SIG-M5 (cell line): ENCODE measurements around the gene UBQLN2.
A peak's percentile ranks its signal among the peaks of the same experiment; 100 is the strongest.
"Not testable (repeated sequence)": the region's sequence is repeated elsewhere in the genome, so short reads cannot be mapped to it uniquely, and the experiment has no call there.

Experiments
- DNase-seq: peaks from one replicate; lab custom pipeline; 2025; lab: John Stamatoyannopoulos, UW

The UBQLN2 gene

GRCh38 chrX:56563231-56564161, at the start of gene UBQLN2:
Gene UBQLN2, plus strand, starts transcription at chrX:56563627. Its CDS starts 247 bp downstream, at chrX:56563874.
- DNase-seq = peak; percentile 7

GRCh38 chrX:56519642-56520041, 43.8 kb upstream of the UBQLN2 start:
- DNase-seq = no peak

GRCh38 chrX:56529482-56530007, 33.9 kb upstream of the UBQLN2 start:
- not testable (repeated sequence) for DNase-seq

DNA sequence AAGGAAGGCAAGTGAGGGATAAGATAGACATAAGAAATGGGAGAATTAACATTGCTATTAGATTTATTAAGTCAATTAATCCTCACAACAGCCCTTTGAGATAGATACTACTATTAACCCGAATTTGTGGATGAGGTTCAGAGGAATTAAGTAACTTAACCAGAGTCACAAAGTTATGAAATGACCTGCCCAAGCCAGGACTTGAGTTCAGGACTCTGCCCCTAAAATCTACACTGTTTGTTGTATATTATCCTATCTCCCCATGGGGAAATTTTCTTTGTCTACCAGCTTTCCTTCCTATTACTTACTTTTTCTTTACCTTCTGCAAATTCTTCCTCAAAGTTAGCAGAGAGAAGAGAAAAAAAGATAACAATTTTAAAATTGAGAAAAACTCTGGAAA, 33.4 kb upstream of the UBQLN2 start:
- DNase-seq = no peak

DNA sequence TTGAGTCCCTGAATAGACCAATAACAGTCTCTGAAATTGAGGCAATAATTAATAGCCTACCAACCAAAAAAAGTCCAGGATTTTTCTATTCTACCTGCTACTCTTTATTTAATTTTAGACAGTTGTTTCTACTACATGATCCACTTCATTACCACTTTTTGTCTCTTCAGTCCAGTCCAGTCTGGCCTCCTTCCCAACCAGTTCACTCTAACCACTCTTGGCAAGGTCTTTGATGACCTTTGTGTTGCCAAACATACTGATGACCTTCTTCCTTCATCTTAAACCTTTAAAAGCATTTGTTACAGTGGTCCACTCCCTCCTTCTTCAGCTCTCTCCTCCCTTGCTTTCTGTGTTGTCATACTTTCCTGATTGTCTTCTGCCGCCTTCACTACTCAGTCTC, 12.8 kb upstream of the UBQLN2 start:
- no peak for DNase-seq

- DNase-seq = no peak
These were observed 8.6 kb upstream of the UBQLN2 start for GRCh38 chrX:56554870-56555269.

DNA sequence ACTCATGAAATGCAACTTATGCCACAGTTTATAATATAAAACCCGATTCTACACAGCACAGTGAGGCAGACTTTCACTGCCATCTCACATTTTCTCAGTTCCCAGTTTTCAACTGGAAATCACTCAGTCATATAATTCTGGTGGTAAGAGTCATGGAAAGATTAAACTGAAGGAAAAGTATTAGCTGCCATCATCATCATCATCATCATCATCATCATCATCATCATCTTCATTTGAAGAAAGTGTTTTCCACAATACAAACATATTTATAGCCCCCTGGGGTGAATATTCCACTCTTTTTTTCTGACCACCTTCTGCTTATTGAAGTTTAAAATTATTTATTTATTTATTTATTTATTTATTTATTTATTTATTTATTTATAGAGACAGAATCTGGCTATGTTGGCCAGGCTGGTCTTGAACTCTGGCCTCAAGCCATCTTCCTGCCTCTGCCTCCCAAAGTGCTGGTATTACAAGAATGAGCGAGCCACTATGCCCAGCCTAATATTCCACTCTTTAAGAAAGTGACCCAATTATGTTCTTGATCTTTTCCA, 6.0 kb upstream of the UBQLN2 start:
- no peak for DNase-seq

DNA sequence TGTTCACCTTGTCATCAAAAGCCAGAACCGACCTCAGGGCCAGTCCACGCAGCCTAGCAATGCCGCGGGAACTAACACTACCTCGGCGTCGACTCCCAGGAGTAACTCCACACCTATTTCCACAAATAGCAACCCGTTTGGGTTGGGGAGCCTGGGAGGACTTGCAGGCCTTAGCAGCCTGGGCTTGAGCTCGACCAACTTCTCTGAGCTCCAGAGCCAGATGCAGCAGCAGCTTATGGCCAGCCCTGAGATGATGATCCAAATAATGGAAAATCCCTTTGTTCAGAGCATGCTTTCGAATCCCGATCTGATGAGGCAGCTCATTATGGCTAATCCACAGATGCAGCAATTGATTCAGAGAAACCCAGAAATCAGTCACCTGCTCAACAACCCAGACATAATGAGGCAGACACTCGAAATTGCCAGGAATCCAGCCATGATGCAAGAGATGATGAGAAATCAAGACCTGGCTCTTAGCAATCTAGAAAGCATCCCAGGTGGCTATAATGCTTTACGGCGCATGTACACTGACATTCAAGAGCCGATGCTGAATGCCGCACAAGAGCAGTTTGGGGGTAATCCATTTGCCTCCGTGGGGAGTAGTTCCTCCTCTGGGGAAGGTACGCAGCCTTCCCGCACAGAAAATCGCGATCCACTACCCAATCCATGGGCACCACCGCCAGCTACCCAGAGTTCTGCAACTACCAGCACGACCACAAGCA, 898 bp downstream of the UBQLN2 start:
- DNase-seq = no peak

DNA sequence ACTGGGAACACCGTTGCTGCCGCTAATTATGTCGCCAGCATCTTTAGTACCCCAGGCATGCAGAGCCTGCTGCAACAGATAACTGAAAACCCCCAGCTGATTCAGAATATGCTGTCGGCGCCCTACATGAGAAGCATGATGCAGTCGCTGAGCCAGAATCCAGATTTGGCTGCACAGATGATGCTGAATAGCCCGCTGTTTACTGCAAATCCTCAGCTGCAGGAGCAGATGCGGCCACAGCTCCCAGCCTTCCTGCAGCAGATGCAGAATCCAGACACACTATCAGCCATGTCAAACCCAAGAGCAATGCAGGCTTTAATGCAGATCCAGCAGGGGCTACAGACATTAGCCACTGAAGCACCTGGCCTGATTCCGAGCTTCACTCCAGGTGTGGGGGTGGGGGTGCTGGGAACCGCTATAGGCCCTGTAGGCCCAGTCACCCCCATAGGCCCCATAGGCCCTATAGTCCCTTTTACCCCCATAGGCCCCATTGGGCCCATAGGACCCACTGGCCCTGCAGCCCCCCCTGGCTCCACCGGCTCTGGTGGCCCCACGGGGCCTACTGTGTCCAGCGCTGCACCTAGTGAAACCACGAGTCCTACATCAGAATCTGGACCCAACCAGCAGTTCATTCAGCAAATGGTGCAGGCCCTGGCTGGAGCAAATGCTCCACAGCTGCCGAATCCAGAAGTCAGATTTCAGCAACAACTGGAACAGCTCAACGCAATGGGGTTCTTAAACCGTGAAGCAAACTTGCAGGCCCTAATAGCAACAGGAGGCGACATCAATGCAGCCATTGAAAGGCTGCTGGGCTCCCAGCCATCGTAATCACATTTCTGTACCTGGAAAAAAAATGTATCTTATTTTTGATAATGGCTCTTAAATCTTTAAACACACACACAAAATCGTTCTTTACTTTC, 1.8 kb downstream of the UBQLN2 start:
- DNase-seq = no peak

DNA sequence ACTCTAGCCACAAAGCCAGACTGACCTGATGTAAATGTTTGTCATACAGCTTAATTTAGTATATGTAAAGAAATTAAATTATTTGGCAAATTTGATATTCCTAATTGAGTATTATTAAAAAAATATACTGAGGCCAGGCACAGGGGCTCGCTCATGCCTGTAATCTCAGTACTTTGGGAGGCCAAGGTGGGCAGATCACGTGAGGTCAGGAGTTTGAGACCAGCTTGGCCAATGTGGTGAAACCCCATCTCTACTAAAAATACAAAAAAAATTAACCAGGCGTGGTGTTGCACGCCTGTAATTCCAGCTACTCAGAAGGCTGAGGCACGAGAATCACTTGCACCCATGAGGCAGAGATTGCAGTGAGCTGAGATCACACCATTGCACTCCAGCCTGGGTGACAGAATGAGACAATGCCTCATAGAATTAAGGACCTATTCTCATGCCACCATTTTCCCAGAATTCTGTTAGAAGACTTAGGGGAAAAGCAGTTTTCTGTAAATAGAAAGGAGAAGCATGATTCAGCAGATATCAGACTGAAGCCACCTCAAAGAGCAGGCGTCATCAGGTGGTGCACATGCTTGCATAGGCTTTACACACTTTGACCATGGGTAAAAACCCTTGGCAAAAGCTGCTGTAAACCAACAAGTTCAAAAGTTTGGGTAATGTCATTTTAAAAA, 6.1 kb downstream of the UBQLN2 start:
- DNase-seq = no peak

DNA sequence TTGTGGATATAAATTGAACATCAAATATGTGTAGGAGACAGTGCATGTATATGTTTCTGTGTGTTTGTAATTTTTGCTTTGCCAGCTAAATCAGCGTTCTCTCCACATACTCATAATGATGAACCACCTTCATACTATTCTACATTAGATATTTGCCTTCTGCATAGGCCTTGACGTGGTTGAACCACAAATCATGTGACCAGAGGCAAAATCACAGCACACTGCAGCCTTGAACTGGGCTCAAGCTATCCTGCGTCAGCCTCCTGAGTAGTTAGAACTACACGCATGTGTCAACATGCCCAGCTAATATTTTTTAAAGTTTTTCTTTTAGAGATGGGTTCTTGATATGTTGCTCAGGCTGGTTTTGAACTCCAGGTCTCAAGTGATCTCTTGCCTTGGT, 9.5 kb downstream of the UBQLN2 start:
- DNase-seq = no peak

DNA sequence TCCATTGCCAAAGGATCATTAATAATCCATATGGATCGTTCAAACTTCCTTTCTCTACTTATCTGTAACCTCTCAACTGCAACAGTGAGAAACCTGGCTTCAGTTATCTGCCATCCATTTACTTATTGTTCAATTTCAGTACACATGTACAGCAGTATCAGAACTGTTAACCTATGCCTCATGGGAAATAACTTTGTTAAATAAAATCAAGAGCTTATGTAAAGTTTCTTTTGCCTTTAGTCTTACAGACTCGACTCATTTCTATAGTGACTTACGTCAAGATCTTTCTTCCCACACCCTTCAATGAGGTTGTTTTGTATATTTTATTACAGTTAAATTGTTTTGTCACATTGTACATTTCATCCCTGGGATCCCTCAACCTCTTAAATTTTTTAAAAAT, 11.4 kb downstream of the UBQLN2 start:
- DNase-seq = no peak

DNA sequence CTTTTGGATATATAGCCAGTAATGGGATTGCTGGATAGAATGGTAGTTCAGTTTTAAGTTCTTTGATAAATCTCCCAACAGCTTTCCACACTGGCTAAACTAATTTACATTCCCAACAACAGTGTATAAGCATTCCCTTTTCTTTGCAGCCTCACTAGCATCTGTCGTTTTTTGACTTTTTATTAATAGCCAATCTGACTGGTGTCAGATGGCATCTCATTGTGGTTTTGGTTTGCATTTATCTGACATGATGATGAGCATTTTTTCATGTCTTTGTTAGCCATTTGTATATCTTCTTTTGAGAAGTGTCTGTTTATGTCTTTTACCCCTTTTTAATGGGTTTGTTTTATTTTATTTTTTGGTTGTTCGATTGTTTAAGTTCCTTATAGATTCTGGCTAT, 13.3 kb downstream of the UBQLN2 start:
- DNase-seq = no peak

DNA sequence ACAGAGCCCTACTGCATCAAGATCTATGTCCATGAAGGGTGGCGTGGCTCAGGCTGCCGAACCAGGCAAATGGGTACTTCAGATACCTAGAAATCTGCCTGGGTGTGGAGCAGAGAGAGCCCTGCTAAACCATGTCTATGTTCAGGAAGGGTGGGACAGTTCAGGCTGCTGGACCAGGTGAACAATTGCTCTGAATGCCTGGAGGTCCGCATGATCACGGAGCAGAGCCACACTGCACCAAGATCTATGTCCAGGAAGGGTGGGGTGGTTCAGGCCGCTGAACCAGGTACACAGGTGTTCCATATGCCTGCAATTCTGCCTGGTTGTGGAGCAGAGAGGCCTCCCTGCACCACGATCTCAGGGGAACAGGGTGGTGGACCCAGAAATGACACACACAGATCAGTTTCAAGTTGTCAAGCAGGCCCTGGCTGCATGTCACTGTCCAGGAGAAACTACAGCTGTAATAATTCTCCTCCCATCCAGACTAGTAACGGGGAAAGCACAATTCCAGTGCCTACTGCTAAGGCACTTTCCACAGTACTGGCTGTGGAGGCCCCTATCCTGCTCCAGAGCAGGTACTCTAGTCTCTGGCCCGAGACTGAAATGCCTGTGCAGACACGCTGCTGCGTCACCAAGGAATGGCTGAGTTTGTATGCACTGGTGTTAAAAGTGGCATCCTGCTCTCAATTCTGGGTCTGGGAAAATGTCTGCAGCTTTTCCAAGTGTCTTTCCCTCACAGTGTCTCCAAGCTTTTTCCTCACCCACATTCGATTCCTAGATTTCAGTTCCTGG, 25.2 kb downstream of the UBQLN2 start:
- DNase-seq = no peak

- DNase-seq = not testable (repeated sequence)
These were observed 28.4 kb downstream of the UBQLN2 start for GRCh38 chrX:56591830-56592229.

DNA sequence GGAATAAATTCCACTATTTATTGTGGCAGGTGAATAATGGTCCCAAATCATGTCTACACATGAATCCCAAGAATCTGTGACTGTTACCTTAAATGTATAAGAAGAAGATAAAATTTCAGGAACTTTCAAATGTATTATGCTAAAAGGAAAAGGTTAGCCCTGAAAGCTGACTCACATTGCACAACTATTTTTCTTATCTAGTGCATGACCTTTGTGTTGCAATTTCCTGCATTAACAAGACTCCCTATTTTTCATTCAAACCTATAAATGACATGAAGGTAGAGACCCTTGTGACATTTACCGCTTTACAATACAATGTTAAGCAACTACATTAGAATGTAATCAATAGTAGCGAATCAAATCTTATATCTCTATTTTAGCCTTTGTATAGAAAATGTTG, 36.7 kb downstream of the UBQLN2 start:
- no peak for DNase-seq

- DNase-seq = no peak
These were observed 37.6 kb downstream of the UBQLN2 start for GRCh38 chrX:56600987-56601386.

DNA sequence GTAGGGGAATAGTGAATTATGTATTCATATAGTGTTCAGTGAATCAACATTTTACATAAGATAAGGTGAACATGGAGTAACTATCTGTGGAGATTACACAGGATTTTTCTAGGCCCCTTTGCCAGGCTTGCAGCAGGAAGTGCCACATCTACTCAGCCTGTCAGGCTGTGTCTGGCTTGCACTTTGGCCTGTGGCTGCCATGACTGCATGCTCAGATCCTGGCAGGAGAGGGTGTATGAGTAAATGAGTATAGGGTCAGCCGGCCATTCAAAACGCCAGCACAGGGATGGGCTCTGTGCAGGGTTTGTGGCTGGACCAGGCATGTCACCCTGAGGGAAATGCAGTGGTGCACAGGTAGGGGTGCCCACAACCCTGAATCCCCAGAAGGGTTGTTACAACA, 51.9 kb downstream of the UBQLN2 start:
- DNase-seq = no peak
